Skeletal muscle tissue (tissue), 5 donors: Measurements from ENCODE around the gene PEMT. TPM values are rescaled to one million over a fixed set of nuclear protein-coding genes. Genes with fewer than 3 reads are reported as not detected.
"Not testable (repeated sequence)": the region's sequence is repeated elsewhere in the genome, so short reads cannot be mapped to it uniquely, and the experiment has no call there.

Experiments used
- H3K27ac ChIP-seq: one replicate; pipeline ENCODE4 v1.7.0; 2013; ENCODE audit warnings: mild to moderate bottlenecking, low read depth, low read length, inconsistent platforms
- H3K27me3 ChIP-seq, 3 donors: one replicate each; pipeline ENCODE4 v1.7.0; 2013; ENCODE audit warnings: low read length in 3 of 3; ENCODE audit not compliant: control insufficient read depth in 3 of 3, insufficient read depth in 3 of 3
- H3K36me3 ChIP-seq, 3 donors: one replicate each; pipeline ENCODE4 v1.7.0; 2013; ENCODE audit warnings: low read length in 3 of 3; ENCODE audit not compliant: control insufficient read depth in 3 of 3, insufficient read depth in 3 of 3
- H3K4me1 ChIP-seq, 3 donors: one replicate each; pipeline ENCODE4 v1.7.0; 2013; ENCODE audit warnings: low read length in 3 of 3, mild to moderate bottlenecking in 3 of 3; ENCODE audit not compliant: control insufficient read depth in 3 of 3, insufficient read depth in 3 of 3
- H3K4me3 ChIP-seq, 3 donors: one replicate each; pipeline ENCODE4 v1.7.0; 2013; ENCODE audit warnings: low read length in 3 of 3
- H3K9ac ChIP-seq, 3 donors: one replicate each; pipeline ENCODE4 v1.7.0; 2013; ENCODE audit warnings: low read length in 3 of 3, mild to moderate bottlenecking in 3 of 3, moderate library complexity in 2 of 3, low read depth in 1 of 3
- H3K9me3 ChIP-seq, 3 donors: one replicate each; pipeline ENCODE4 v1.7.0; 2013; ENCODE audit warnings: low read length in 3 of 3; ENCODE audit not compliant: control insufficient read depth in 3 of 3
- small RNA-seq: library from RNA; depleted of rRNA; stranded (forward); fragments of <200 nt; gene quantifications from one replicate; pipeline ENCODE3, GENCODE V24; 2014
- total RNA-seq: library from RNA; depleted of rRNA; stranded (reverse); fragments of >200 nt; gene quantifications from one replicate; pipeline ENCODE4 v1.2.3, GENCODE V29; 2014
- donor health status: Osteomylitis.

Gene PEMT
- total RNA-seq, 1 donor from 2014 or later: 32.4 TPM

DNA sequence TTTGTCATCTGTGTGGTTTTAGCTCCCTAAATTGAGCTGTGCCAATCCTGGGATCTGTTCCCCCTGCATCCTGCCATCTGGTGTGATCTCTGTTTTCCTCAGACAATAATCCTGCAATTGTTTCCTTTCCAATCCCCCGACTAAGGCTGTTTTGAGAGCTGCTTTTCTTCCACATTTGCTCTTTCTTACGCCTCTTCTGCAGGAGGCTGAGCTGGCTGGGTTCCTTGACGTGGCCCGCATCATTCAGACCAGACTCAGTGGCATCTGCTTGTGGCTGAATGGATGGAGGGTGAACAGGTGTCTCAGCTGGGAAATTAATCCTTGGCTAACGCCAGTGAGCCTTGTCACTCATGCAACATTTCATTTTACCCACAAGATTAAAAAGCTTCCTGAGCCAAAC lies 124.5 kb downstream of the PEMT start:
- peaks cover 0 to 3% (median 0%) of the 10 kb centered on the region in 3 donors for H3K4me1 ChIP-seq
- H3K27me3 ChIP-seq: peaks cover 9 to 10% (median 9%) of the 10 kb centered on the region in 3 donors
- no peak overlapping the region for H3K4me3 ChIP-seq
- H3K36me3 ChIP-seq: no peaks in the 10 kb centered on the region
- peaks cover 0 to 3% (median 0%) of the 10 kb centered on the region in 3 donors for H3K9me3 ChIP-seq
- H3K27ac ChIP-seq: no peak overlapping the region
- no peak overlapping the region for H3K9ac ChIP-seq

DNA sequence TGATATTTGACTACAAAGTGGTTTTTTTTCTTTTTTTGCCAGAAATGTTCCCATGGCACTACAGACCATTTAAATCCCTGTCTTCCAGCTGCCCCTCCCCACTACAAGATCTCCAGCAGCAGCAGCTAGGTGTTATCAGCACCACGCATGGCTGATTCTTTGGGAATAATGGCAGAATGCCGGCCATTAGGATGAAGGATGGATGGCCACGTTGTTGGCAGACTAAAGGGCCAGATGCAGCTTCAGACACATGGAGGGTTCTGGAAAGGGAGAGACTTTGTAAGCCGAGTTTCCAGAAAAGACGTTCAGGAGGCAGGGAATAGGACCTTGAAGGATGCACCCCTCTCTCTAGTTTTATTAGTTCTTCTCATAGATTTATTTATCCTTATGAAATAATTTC lies 125.0 kb downstream of the PEMT start:
- Histone ChIP-seq H3K9me3 (peaks cover 0 to 3% (median 0%) of the 10 kb centered on the region in 3 donors), H3K27ac (no peak overlapping the region), H3K4me1 (peaks cover 0 to 3% (median 0%) of the 10 kb centered on the region in 3 donors), H3K4me3 (no peak overlapping the region), H3K36me3 (no peaks in the 10 kb centered on the region), H3K27me3 (peaks cover 9 to 10% (median 9%) of the 10 kb centered on the region in 3 donors), H3K9ac (no peak overlapping the region)

DNA sequence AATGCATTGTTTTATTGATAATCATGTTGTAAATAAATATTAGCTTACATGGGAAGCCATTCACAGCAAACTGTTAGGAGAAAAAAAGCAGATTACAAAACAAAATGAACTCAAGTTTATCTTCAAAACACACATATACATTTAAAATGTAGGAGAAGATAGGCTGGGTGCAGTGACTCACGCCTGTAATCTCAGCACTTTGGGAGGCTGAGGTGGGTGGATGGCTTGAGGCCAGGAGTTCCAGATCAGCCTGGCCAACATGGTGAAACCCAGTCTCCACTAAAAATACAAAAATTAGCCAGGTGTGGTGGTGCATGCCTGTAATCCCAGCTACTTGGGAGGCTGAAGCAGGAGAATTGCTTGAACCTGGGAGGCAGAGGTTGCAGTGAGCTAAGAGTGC lies 125.6 kb downstream of the PEMT start:
- H3K4me1 ChIP-seq, H3K9me3 ChIP-seq, H3K27ac ChIP-seq, H3K36me3 ChIP-seq, H3K9ac ChIP-seq, H3K4me3 ChIP-seq: not testable (repeated sequence)
- peaks cover 9 to 10% (median 9%) of the 10 kb centered on the region in 3 donors for H3K27me3 ChIP-seq

DNA sequence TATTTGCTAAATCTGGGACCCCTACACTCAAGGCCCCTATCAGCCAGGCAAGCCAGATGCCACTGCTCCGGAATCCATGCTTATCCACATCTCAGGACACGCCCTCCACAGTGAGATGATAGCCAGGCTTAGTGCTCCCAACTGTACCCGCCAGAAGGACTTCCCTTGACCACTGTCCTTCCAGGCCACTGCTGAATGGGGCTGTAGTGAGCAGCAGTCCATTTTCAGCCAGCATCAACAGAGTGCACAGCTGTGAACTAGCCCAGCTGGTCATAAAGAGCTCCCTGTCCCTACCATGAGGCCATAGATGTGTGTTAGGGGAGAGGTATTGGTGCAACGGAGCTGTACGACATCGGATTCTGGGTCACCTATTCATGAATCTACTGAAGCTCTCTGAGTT lies 127.7 kb downstream of the PEMT start:
- peaks cover 0 to 3% (median 0%) of the 10 kb centered on the region in 3 donors for H3K4me1 ChIP-seq
- no peak overlapping the region for H3K4me3 ChIP-seq
- H3K27ac ChIP-seq: no peak overlapping the region
- no peak overlapping the region for H3K9ac ChIP-seq
- no peaks in the 10 kb centered on the region for H3K36me3 ChIP-seq
- peaks cover 0 to 3% (median 0%) of the 10 kb centered on the region in 3 donors for H3K9me3 ChIP-seq
- H3K27me3 ChIP-seq: peaks cover 0 to 4% (median 3%) of the 10 kb centered on the region in 3 donors

DNA sequence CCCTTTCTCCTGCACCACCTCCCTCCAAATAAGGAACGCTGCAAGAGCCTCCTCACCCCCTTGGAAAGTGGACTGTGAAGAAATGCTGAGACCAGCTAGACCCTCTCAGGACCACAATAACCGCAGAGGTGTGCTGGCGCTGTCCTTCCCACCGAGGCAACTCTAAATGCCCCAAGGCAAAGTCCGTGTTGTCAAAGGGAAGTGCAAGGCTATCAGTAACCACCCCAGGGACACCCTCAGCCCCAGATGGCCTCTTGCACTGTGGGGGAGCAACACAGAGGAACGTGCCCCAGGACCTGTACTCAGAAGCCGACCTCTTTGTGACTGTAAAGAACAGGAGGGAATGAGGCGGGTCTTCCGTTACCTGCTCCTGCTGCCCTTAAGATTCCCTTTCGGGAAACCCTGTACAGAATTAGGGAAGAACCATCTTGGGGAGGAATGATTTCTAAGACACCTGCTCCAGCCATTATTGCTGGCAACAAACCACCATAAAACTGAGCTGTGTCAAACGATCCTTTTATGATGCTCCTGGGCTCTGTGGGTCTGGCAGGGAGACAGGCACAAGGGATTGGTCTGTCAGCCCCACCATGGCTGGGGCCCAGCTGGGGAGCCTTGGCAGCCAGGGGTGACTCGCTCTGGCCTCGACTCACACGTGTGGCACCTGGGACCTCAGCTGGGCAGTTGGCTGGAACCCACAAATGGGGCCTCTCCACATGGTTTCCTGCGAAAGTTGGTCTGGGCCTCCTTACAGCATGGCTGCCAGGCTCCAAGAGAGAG lies 129.3 kb downstream of the PEMT start:
- no peaks in the 10 kb centered on the region for H3K9me3 ChIP-seq
- H3K27me3 ChIP-seq: peaks cover 0 to 4% (median 0%) of the 10 kb centered on the region in 3 donors
- H3K36me3 ChIP-seq: no peaks in the 10 kb centered on the region
- H3K9ac ChIP-seq: no peak overlapping the region
- no peaks in the 10 kb centered on the region for H3K4me1 ChIP-seq
- no peak overlapping the region for H3K4me3 ChIP-seq
- no peak overlapping the region for H3K27ac ChIP-seq

DNA sequence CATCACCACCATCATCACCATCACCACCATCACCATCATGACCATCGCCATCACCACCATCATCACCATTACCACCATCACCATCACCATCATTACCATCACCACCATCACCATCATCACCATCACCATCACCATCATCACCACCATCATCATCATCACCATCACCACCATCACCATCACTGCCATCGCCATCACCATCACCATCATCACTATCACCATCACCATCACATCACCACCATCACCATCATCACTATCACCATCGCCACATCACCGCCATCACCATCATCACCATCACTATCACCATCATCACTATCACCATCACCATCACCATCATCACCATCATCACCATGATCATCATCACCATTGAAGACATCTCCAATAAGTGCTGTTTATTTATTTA lies 131.5 kb downstream of the PEMT start:
- Histone ChIP-seq H3K4me1 (no peaks in the 10 kb centered on the region), H3K9me3 (no peaks in the 10 kb centered on the region), H3K4me3 (no peak overlapping the region), H3K27ac (no peak overlapping the region), H3K36me3 (no peaks in the 10 kb centered on the region), H3K27me3 (peaks cover 0 to 4% (median 0%) of the 10 kb centered on the region in 3 donors), H3K9ac (no peak overlapping the region)

DNA sequence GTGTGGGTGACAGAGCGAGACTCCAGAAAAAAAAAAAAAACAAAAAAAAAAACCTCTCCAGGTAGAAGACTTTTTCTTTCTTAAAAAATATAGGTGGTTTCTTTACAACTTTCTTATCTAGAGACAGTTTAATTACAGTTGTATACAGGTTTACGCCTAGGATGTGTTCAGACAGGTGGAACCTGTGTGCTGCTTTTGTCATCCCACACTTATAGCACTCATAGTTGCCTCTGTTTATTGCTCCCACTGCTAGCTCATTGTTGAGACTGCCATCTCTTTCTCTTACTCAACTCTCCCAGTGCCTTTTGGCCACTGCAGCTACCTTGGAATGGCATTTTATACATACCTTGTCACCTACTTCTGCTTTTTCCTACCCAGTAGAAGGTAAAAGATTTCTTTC lies 133.8 kb downstream of the PEMT start:
- no peaks in the 10 kb centered on the region for H3K9me3 ChIP-seq
- no peak overlapping the region for H3K9ac ChIP-seq
- no peak overlapping the region for H3K4me3 ChIP-seq
- no peaks in the 10 kb centered on the region for H3K4me1 ChIP-seq
- H3K36me3 ChIP-seq: no peaks in the 10 kb centered on the region
- H3K27ac ChIP-seq: no peak overlapping the region
- H3K27me3 ChIP-seq: no peaks in the 10 kb centered on the region

DNA sequence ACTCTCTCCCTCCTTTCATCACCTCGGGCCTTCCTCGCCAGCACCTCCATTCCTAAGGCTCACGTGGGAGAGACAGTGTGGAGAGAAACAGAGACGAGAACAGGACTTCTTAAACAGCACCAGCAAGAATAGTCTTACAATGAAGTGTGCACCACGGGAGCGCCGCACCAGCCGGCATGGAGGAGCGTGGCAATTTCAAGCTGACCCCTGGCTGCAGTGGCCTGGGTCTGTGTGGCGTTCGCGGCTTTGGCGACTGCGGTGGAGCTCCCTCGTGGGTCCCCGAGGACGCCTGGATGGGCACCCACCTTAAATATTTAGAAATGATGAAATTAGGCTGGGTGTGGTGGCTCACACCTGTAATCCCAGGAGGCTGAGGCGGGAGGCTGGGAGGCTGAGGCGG lies 135.3 kb downstream of the PEMT start:
- no peaks in the 10 kb centered on the region for H3K27me3 ChIP-seq
- H3K9me3 ChIP-seq: no peaks in the 10 kb centered on the region
- H3K4me1 ChIP-seq: no peaks in the 10 kb centered on the region
- no peaks in the 10 kb centered on the region for H3K36me3 ChIP-seq
- H3K27ac ChIP-seq: no peak overlapping the region
- no peak overlapping the region for H3K9ac ChIP-seq
- H3K4me3 ChIP-seq: no peak overlapping the region

Small RNAs within 50 kb of the gene (small RNA-seq; reads per million reads assigned to genes)
- not detected for gene RF00019
- not detected for gene RNU6-468P

Other genes with a start within 250 kb of the PEMT start
- gene MED9, start 114.7 kb downstream of the PEMT start, total RNA-seq: 12.5 TPM
- gene RASD1, start 95.3 kb downstream of the PEMT start, total RNA-seq: 4.2 TPM
- 3.1 TPM for gene RAI1, start 89.8 kb upstream of the PEMT start, total RNA-seq
- 23.0 TPM for gene SREBF1, start 245.3 kb upstream of the PEMT start, total RNA-seq